IMR-90 (cell line): ENCODE data around the gene FGF12.

Experiments used
- MXI1 ChIP-seq: IDR thresholded peaks from 2 replicates; pipeline ENCODE4 v1.6.1; 2012; ENCODE audit warnings: low read depth, mild to moderate bottlenecking, low read length, moderate library complexity, borderline replicate concordance
- NFE2L2 ChIP-seq: fragments of 150-350 bp; IDR thresholded peaks from 2 replicates; pipeline ENCODE4 v1.6.1; 2016; ENCODE audit warnings: low read depth, mild to moderate bottlenecking, low read length
- RCOR1 ChIP-seq: IDR thresholded peaks from 2 replicates; pipeline ENCODE4 v1.6.1; 2012; ENCODE audit warnings: mild to moderate bottlenecking, low read length, improper control_type of control experiment; ENCODE audit not compliant: insufficient replicate concordance
- RFX5 ChIP-seq: IDR thresholded peaks from 2 replicates; pipeline ENCODE4 v1.8.0; 2012; ENCODE audit warnings: low read depth, mild to moderate bottlenecking, low read length, moderate library complexity
- TF ChIP-seq, protein P1 (sequence below): conservative IDR thresholded peaks from 2 replicates; pipeline ENCODE4 v1.5.1; 2012; ENCODE audit warnings: mild to moderate bottlenecking, low read depth, low read length, improper control_type of control experiment
- TF ChIP-seq, protein P2 (sequence below): fragments of 150-350 bp; IDR thresholded peaks from 2 replicates; pipeline ENCODE4 v1.6.1; 2016; ENCODE audit warnings: low read depth, mild to moderate bottlenecking, low read length, moderate library complexity, borderline replicate concordance

DNA sequence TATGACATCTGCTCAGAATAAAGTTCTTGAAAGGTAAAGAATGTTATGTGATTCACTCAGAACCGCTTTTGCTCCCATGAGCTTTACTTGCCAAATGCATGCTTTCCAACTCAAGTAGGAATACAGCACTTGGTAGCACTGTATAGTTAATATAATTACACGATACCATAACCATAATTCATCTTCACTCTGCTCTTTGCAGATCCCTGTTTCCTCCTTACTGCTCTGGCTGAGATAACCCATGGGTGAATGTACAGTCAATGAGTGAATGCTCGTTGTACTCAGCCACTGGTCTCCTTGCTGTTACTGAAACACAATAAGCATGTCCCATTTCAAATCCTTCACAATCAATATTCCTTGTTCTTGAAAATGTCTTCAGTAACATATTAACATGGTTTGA, 550.0 kb downstream of the FGF12 start:
- TF ChIP-seq, protein P1, sequence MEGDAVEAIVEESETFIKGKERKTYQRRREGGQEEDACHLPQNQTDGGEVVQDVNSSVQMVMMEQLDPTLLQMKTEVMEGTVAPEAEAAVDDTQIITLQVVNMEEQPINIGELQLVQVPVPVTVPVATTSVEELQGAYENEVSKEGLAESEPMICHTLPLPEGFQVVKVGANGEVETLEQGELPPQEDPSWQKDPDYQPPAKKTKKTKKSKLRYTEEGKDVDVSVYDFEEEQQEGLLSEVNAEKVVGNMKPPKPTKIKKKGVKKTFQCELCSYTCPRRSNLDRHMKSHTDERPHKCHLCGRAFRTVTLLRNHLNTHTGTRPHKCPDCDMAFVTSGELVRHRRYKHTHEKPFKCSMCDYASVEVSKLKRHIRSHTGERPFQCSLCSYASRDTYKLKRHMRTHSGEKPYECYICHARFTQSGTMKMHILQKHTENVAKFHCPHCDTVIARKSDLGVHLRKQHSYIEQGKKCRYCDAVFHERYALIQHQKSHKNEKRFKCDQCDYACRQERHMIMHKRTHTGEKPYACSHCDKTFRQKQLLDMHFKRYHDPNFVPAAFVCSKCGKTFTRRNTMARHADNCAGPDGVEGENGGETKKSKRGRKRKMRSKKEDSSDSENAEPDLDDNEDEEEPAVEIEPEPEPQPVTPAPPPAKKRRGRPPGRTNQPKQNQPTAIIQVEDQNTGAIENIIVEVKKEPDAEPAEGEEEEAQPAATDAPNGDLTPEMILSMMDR: no peak
- TF ChIP-seq NFE2L2 (no peak), RCOR1 (no peak), RFX5 (no peak), MXI1 (no peak)
- TF ChIP-seq, protein P2, sequence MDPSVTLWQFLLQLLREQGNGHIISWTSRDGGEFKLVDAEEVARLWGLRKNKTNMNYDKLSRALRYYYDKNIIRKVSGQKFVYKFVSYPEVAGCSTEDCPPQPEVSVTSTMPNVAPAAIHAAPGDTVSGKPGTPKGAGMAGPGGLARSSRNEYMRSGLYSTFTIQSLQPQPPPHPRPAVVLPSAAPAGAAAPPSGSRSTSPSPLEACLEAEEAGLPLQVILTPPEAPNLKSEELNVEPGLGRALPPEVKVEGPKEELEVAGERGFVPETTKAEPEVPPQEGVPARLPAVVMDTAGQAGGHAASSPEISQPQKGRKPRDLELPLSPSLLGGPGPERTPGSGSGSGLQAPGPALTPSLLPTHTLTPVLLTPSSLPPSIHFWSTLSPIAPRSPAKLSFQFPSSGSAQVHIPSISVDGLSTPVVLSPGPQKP: no peak
